Measurements from ENCODE around the gene KLHL36.

GRCh38 chr16:84689111-84689510 is 40.8 kb downstream of the KLHL36 start:
- TF ChIP-seq POLR2AphosphoS5 (IDR thresholded peaks at IDR 0.05; ENCODE audit: low read depth, low read length) (no peak), CTCF (IDR thresholded peaks at IDR 0.05) (no peak)
